ENCODE data around the gene ILKAP. TPM values are rescaled to one million over a fixed set of nuclear protein-coding genes. Genes with fewer than 3 reads are reported as not detected.

ILKAP gene
- total RNA-seq, 1 experiment from 2014 or later, result 31.6 TPM

GRCh38 chr2:238131761-238132462, 71.6 kb downstream of the ILKAP start:
- ChIA-PET POLR2A (no interaction called here), CTCF (no interaction called here)
- H3K9me3 Mint-ChIP-seq (ENCODE audit: unreplicated experiment), result no peaks in the 10 kb centered on the region
- H3K27me3 Mint-ChIP-seq (ENCODE audit: insufficient read depth, unreplicated experiment), result no peaks in the 10 kb centered on the region
- intact Hi-C loops (cut with micrococcal nuclease; ENCODE audit: unreplicated experiment), result no loop called here
- no peaks in the 10 kb centered on the region for H3K4me1 Mint-ChIP-seq (ENCODE audit: low read depth, unreplicated experiment)
- no peak for TF ChIP-seq CTCF (IDR thresholded peaks at IDR 0.05; ENCODE audit: insufficient read depth in 1 of 2, low read depth in 1 of 2, low read length in 1 of 2, severe bottlenecking in 1 of 2, unreplicated experiment in 1 of 2)
- BruUV-seq (replicated peaks), result no TSS peak
- Histone ChIP-seq H3K4me1 (no peaks in the 10 kb centered on the region), H3K27me3 (replicated peaks; ENCODE audit: control insufficient read depth, insufficient read depth, low read length) (no peaks in the 10 kb centered on the region), H3K9me3 (no peaks in the 10 kb centered on the region), H3K4me3 (ENCODE audit: low read depth, low read length) (no peak overlapping the region), H3K36me3 (ENCODE audit: control insufficient read depth, insufficient read depth, low read length) (no peaks in the 10 kb centered on the region)
- H3K4me3 Mint-ChIP-seq (ENCODE audit: unreplicated experiment), result no peak overlapping the region
- DNase-seq, result no peak
- H3K27ac Mint-ChIP-seq (ENCODE audit: unreplicated experiment), result no peak overlapping the region
- no peaks in the 10 kb centered on the region for H3K36me3 Mint-ChIP-seq (ENCODE audit: insufficient read depth, unreplicated experiment)

- H3K4me1 ChIP-seq, result no peaks in the 10 kb centered on the region
- CTCF ChIA-PET, result no interaction called here
- POLR2A ChIA-PET, result no interaction called here
- no peaks in the 10 kb centered on the region for H3K27me3 Mint-ChIP-seq (ENCODE audit: insufficient read depth, unreplicated experiment)
- no peaks in the 10 kb centered on the region for H3K36me3 ChIP-seq (ENCODE audit: control insufficient read depth, insufficient read depth, low read length)
- H3K9me3 ChIP-seq, result no peaks in the 10 kb centered on the region
- no peaks in the 10 kb centered on the region for H3K27me3 ChIP-seq (replicated peaks; ENCODE audit: control insufficient read depth, insufficient read depth, low read length)
- H3K27ac Mint-ChIP-seq (ENCODE audit: unreplicated experiment), result no peak overlapping the region
- no peak for DNase-seq
- TF ChIP-seq CTCF (IDR thresholded peaks at IDR 0.05; ENCODE audit: insufficient read depth in 1 of 2, low read depth in 1 of 2, low read length in 1 of 2, severe bottlenecking in 1 of 2, unreplicated experiment in 1 of 2), result no peak
- intact Hi-C loops (cut with micrococcal nuclease; ENCODE audit: unreplicated experiment), result no loop called here
- H3K36me3 Mint-ChIP-seq (ENCODE audit: insufficient read depth, unreplicated experiment), result no peaks in the 10 kb centered on the region
- no peaks in the 10 kb centered on the region for H3K9me3 Mint-ChIP-seq (ENCODE audit: unreplicated experiment)
- H3K4me1 Mint-ChIP-seq (ENCODE audit: low read depth, unreplicated experiment), result no peaks in the 10 kb centered on the region
- H3K4me3 Mint-ChIP-seq (ENCODE audit: unreplicated experiment), result no peak overlapping the region
- BruUV-seq (replicated peaks), result no TSS peak
- H3K4me3 ChIP-seq (ENCODE audit: low read depth, low read length), result no peak overlapping the region
Measured at GRCh38 chr2:238130696-238131628, 72.5 kb downstream of the ILKAP start.

GRCh38 chr2:238130111-238130695, 73.3 kb downstream of the ILKAP start:
- H3K9me3 ChIP-seq, result no peaks in the 10 kb centered on the region
- no peak for DNase-seq
- H3K27ac Mint-ChIP-seq (ENCODE audit: unreplicated experiment), result no peak overlapping the region
- H3K9me3 Mint-ChIP-seq (ENCODE audit: unreplicated experiment), result no peaks in the 10 kb centered on the region
- ChIA-PET POLR2A (no interaction called here), CTCF (no interaction called here)
- H3K27me3 ChIP-seq (replicated peaks; ENCODE audit: control insufficient read depth, insufficient read depth, low read length), result no peaks in the 10 kb centered on the region
- H3K36me3 ChIP-seq (ENCODE audit: control insufficient read depth, insufficient read depth, low read length), result no peaks in the 10 kb centered on the region
- no peak overlapping the region for H3K4me3 Mint-ChIP-seq (ENCODE audit: unreplicated experiment)
- H3K4me3 ChIP-seq (ENCODE audit: low read depth, low read length), result no peak overlapping the region
- H3K27me3 Mint-ChIP-seq (ENCODE audit: insufficient read depth, unreplicated experiment), result no peaks in the 10 kb centered on the region
- intact Hi-C loops (cut with micrococcal nuclease; ENCODE audit: unreplicated experiment), result no loop called here
- no peaks in the 10 kb centered on the region for H3K36me3 Mint-ChIP-seq (ENCODE audit: insufficient read depth, unreplicated experiment)
- no TSS peak for BruUV-seq (replicated peaks)
- TF ChIP-seq CTCF (IDR thresholded peaks at IDR 0.05; ENCODE audit: insufficient read depth in 1 of 2, low read depth in 1 of 2, low read length in 1 of 2, severe bottlenecking in 1 of 2, unreplicated experiment in 1 of 2), result no peak
- no peaks in the 10 kb centered on the region for H3K4me1 ChIP-seq
- no peaks in the 10 kb centered on the region for H3K4me1 Mint-ChIP-seq (ENCODE audit: low read depth, unreplicated experiment)
